Astrocyte (in vitro differentiated cells and primary cell): Measurements from ENCODE around the gene PARP1. TPM values are rescaled to one million over a fixed set of nuclear protein-coding genes. Genes with fewer than 3 reads are reported as not detected.

Experiments used
- DNase-seq: peaks from one replicate; pipeline ENCODE4 v3.0.0-alpha.2; 2010; ENCODE audit warnings: low read depth
- FAIRE-seq: peaks from 2 replicates; lab custom pipeline; 2011; peaks lifted over from hg19 to GRCh38; lab: Jason Lieb, UNC
- H2AFZ ChIP-seq: 2 replicates; pipeline ENCODE4 v1.6.0; 2012; ENCODE audit warnings: low read depth, low read length, inconsistent platforms
- H3K27ac ChIP-seq: 2 replicates; pipeline ENCODE4 v1.5.1; 2011; ENCODE audit warnings: low read depth, low read length, inconsistent platforms
- H3K27me3 ChIP-seq: 2 replicates; pipeline ENCODE4 v1.6.0; 2011; ENCODE audit warnings: low read length, inconsistent platforms; ENCODE audit not compliant: insufficient read depth
- H3K36me3 ChIP-seq: 2 replicates; pipeline ENCODE4 v1.5.1; 2011; ENCODE audit warnings: low read length, inconsistent platforms; ENCODE audit not compliant: insufficient read depth
- H3K4me1 ChIP-seq: 2 replicates; pipeline ENCODE4 v1.5.1; 2011; ENCODE audit warnings: low read length, inconsistent platforms; ENCODE audit not compliant: insufficient read depth
- H3K4me2 ChIP-seq: 2 replicates; pipeline ENCODE4 v1.6.0; 2012; ENCODE audit warnings: low read length, inconsistent platforms
- H3K4me3 ChIP-seq: 2 replicates; pipeline ENCODE4 v1.5.1; 2011; ENCODE audit warnings: low read depth, mild to moderate bottlenecking, low read length, inconsistent platforms; ENCODE audit not compliant: insufficient read depth
- H3K79me2 ChIP-seq: 2 replicates; pipeline ENCODE4 v1.6.0; 2012; ENCODE audit warnings: mild to moderate bottlenecking, low read length, inconsistent platforms; ENCODE audit not compliant: insufficient read depth
- H3K9ac ChIP-seq: 2 replicates; pipeline ENCODE4 v1.6.0; 2012; ENCODE audit warnings: mild to moderate bottlenecking, low read length, inconsistent platforms
- H3K9me3 ChIP-seq: 2 replicates; pipeline ENCODE4 v1.5.1; 2012; ENCODE audit warnings: low read depth, mild to moderate bottlenecking, low read length, inconsistent platforms; ENCODE audit not compliant: insufficient read depth
- H4K20me1 ChIP-seq: 2 replicates; pipeline ENCODE4 v1.6.0; 2012; ENCODE audit warnings: low read length, inconsistent platforms; ENCODE audit not compliant: insufficient read depth
- H3K27ac Mint-ChIP-seq: one replicate; pipeline ENCODE4 v1.8.0; 2021; ENCODE audit warnings: mild to moderate bottlenecking, mixed read lengths; ENCODE audit not compliant: unreplicated experiment
- H3K27me3 Mint-ChIP-seq: one replicate; pipeline ENCODE4 v1.8.0; 2021; ENCODE audit warnings: low read depth, mixed read lengths; ENCODE audit not compliant: unreplicated experiment
- H3K36me3 Mint-ChIP-seq: one replicate; pipeline ENCODE4 v1.8.0; 2021; ENCODE audit warnings: low read depth, mixed read lengths; ENCODE audit not compliant: unreplicated experiment
- H3K4me1 Mint-ChIP-seq: one replicate; pipeline ENCODE4 v1.8.0; 2021; ENCODE audit warnings: low read depth, mixed read lengths; ENCODE audit not compliant: unreplicated experiment
- H3K4me3 Mint-ChIP-seq: one replicate; pipeline ENCODE4 v1.8.0; 2021; ENCODE audit warnings: mild to moderate bottlenecking, moderate library complexity, mixed read lengths; ENCODE audit not compliant: unreplicated experiment
- H3K9me3 Mint-ChIP-seq: one replicate; pipeline ENCODE4 v1.8.0; 2021; ENCODE audit warnings: mild to moderate bottlenecking, mixed read lengths; ENCODE audit not compliant: unreplicated experiment
- CTCF ChIP-seq: IDR thresholded peaks from 2 replicates; pipeline ENCODE4 v1.5.1; 2011; ENCODE audit warnings: low read depth, mild to moderate bottlenecking, inconsistent platforms, low read length, moderate library complexity; ENCODE audit not compliant: insufficient read depth
- EZH2 ChIP-seq: IDR thresholded peaks from 2 replicates; pipeline ENCODE4 v1.6.1; 2012; ENCODE audit warnings: mild to moderate bottlenecking, low read length, inconsistent platforms; ENCODE audit not compliant: insufficient read depth
- total RNA-seq: library from RNA; stranded (reverse); gene quantifications from 2 replicates; pipeline ENCODE4 v1.2.1, GENCODE V29; 2021

PARP1 gene
- total RNA-seq, 1 donor from 2014 or later, result 57.8 TPM

- H3K4me2 ChIP-seq, result no peak overlapping the region
- no peak overlapping the region for H3K27ac ChIP-seq
- peaks cover 2% of the 10 kb centered on the region for H3K9me3 Mint-ChIP-seq
- no peak overlapping the region for H3K4me3 ChIP-seq
- DNase-seq (no peak), FAIRE-seq (no peak)
- H3K4me3 Mint-ChIP-seq, result no peak overlapping the region
- H3K9me3 ChIP-seq, result no peaks in the 10 kb centered on the region
- no peak overlapping the region for H3K9ac ChIP-seq
- H3K4me1 Mint-ChIP-seq, result peaks cover 5% of the 10 kb centered on the region
- H2AFZ ChIP-seq, result no peak overlapping the region
- H3K36me3 Mint-ChIP-seq, result no peaks in the 10 kb centered on the region
- H3K4me1 ChIP-seq, result no peaks in the 10 kb centered on the region
- no peak overlapping the region for H3K27ac Mint-ChIP-seq
- H4K20me1 ChIP-seq, result no peaks in the 10 kb centered on the region
- no peaks in the 10 kb centered on the region for H3K36me3 ChIP-seq
- no peak for TF ChIP-seq EZH2
- TF ChIP-seq CTCF, result no peak
- no peaks in the 10 kb centered on the region for H3K79me2 ChIP-seq
- peaks cover 7% of the 10 kb centered on the region for H3K27me3 Mint-ChIP-seq
- H3K27me3 ChIP-seq, result no peaks in the 10 kb centered on the region
Observed at GRCh38 chr1:226324479-226324878, 83.4 kb downstream of the PARP1 start.

GRCh38 chr1:226322986-226323385, 84.9 kb downstream of the PARP1 start:
- FAIRE-seq (no peak), DNase-seq (no peak)
- Mint-ChIP-seq H3K27me3 (peaks cover 7% of the 10 kb centered on the region), H3K4me1 (peaks cover 5% of the 10 kb centered on the region), H3K36me3 (no peaks in the 10 kb centered on the region), H3K27ac (no peak overlapping the region), H3K4me3 (no peak overlapping the region), H3K9me3 (peaks cover 4% of the 10 kb centered on the region)
- Histone ChIP-seq H3K36me3 (no peaks in the 10 kb centered on the region), H3K79me2 (no peaks in the 10 kb centered on the region), H4K20me1 (no peaks in the 10 kb centered on the region), H2AFZ (no peak overlapping the region), H3K4me3 (no peak overlapping the region), H3K27me3 (no peaks in the 10 kb centered on the region), H3K4me2 (no peak overlapping the region), H3K27ac (no peak overlapping the region), H3K9ac (no peak overlapping the region), H3K4me1 (no peaks in the 10 kb centered on the region), H3K9me3 (no peaks in the 10 kb centered on the region)
- TF ChIP-seq CTCF, result no peak
- TF ChIP-seq EZH2, result no peak

GRCh38 chr1:226320930-226321329, 87.0 kb downstream of the PARP1 start:
- H2AFZ ChIP-seq, result no peak overlapping the region
- DNase-seq, result no peak
- no peak for FAIRE-seq
- peaks cover 4% of the 10 kb centered on the region for H3K9me3 Mint-ChIP-seq
- H3K4me3 ChIP-seq, result no peak overlapping the region
- no peaks in the 10 kb centered on the region for H3K9me3 ChIP-seq
- no peak overlapping the region for H3K27ac Mint-ChIP-seq
- H3K4me2 ChIP-seq, result no peak overlapping the region
- H3K9ac ChIP-seq, result no peak overlapping the region
- H3K27ac ChIP-seq, result no peak overlapping the region
- TF ChIP-seq CTCF (no peak), EZH2 (no peak)
- H3K36me3 Mint-ChIP-seq, result no peaks in the 10 kb centered on the region
- peaks cover 5% of the 10 kb centered on the region for H3K4me1 Mint-ChIP-seq
- no peaks in the 10 kb centered on the region for H4K20me1 ChIP-seq
- no peaks in the 10 kb centered on the region for H3K36me3 ChIP-seq
- no peaks in the 10 kb centered on the region for H3K79me2 ChIP-seq
- no peaks in the 10 kb centered on the region for H3K4me1 ChIP-seq
- no peak overlapping the region for H3K4me3 Mint-ChIP-seq
- no peaks in the 10 kb centered on the region for H3K27me3 ChIP-seq
- peaks cover 13% of the 10 kb centered on the region for H3K27me3 Mint-ChIP-seq
